ENCODE results near the gene CAPN11. TPM values are rescaled to one million over a fixed set of nuclear protein-coding genes. Genes with fewer than 3 reads are reported as not detected.

The CAPN11 gene
- total RNA-seq, 6 experiments from 2014 or later: 0.22 to 0.31 TPM; not detected in 4

DNA sequence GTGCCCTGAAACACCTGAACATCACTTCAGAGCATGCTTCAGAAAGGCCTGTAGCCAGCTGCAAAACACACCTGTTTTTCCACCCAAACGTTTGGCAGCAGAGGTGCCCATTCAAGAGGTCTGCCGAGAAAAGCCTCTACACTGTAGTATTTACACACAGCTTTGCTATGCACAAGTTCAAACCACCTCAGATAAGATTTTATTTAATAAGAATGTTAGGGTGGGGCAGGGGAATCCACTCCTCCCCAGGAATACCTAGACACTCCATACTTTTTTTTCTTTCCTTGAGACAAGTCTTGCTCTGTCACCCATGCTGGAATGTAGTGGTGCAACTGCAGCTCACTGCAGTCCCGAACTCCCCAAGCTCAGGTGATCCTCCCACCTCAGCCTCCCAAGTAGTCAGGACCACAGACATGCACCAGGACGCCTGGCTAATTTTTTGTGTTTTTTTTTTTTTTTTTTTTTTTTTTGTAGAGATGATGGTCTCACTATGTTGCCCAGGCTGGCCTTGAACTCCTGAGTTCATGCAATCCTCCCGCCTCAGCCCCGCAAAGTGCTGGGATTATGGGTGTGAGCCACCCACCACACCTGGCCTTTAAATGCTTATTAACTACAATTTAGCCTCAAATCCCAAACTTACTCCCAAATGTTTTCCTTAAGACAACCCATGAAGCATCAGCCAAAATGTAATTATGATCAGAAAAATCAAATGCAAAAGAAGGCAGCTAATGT is 41.1 kb upstream of the CAPN11 start:
- 20% methylated on average over 6 of the region's 6 CpGs for whole genome bisulfite sequencing (ENCODE audit: insufficient coverage, low coverage, low lambda C conversion rate, missing lambda C conversion rate)
- ATAC-seq (peak; percentile 18 to 69 (median 46)), DNase-seq (no peak)
- Histone ChIP-seq H3K9me3 (no peaks in the 10 kb centered on the region), H3K4me1 (peaks cover 0 to 55% (median 26%) of the 10 kb centered on the region in 4 donors), H3K36me3 (peaks cover 0 to 10% (median 2%) of the 10 kb centered on the region in 4 donors), H3K4me3 (no peak overlapping the region), H3K27me3 (no peaks in the 10 kb centered on the region), H3K27ac (peak overlapping the region in 2 of 3 donors; percentile 13 to 53)
- TF ChIP-seq, protein P1, sequence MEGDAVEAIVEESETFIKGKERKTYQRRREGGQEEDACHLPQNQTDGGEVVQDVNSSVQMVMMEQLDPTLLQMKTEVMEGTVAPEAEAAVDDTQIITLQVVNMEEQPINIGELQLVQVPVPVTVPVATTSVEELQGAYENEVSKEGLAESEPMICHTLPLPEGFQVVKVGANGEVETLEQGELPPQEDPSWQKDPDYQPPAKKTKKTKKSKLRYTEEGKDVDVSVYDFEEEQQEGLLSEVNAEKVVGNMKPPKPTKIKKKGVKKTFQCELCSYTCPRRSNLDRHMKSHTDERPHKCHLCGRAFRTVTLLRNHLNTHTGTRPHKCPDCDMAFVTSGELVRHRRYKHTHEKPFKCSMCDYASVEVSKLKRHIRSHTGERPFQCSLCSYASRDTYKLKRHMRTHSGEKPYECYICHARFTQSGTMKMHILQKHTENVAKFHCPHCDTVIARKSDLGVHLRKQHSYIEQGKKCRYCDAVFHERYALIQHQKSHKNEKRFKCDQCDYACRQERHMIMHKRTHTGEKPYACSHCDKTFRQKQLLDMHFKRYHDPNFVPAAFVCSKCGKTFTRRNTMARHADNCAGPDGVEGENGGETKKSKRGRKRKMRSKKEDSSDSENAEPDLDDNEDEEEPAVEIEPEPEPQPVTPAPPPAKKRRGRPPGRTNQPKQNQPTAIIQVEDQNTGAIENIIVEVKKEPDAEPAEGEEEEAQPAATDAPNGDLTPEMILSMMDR (IDR thresholded peaks at IDR 0.05): no peak
- no peak for TF ChIP-seq POLR2A (IDR thresholded peaks at IDR 0.05)
- intact Hi-C loops (cut with DNase I): no loop called here

DNA sequence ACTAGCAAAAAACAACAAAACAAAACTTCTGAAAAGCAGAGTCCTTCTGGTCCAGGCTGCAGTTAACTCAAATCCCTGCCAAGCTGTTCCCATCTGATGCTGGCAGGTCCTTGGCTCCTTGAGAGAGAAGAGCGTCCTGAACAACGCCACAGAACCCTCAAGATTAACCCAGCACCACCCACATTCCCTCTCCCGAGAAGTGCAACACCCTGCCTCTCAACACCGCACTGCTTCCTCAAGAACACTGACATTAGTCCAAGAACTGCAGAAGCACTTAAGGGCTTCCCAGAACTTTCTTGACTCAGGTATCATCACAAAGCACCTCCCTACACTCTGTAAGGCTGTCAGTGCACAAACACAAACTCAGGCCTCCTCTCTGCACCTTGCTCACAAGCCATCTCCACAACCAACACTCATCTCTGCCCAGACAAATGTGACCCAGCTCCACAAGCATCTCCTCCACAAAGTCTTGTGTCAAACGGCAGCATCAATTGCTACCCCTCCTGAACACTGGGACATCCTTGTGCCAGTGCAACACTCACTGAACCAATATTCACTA is 38.8 kb upstream of the CAPN11 start:
- Histone ChIP-seq H3K4me1 (peaks cover 0 to 71% (median 34%) of the 10 kb centered on the region in 4 donors), H3K9me3 (no peaks in the 10 kb centered on the region), H3K27me3 (no peaks in the 10 kb centered on the region), H3K27ac (no peak overlapping the region), H3K36me3 (no peaks in the 10 kb centered on the region), H3K4me3 (no peak overlapping the region)
- ATAC-seq (no peak), DNase-seq (no peak)
- intact Hi-C loops (cut with DNase I): no loop called here
- TF ChIP-seq, protein P1 (IDR thresholded peaks at IDR 0.05): no peak
- TF ChIP-seq POLR2A (IDR thresholded peaks at IDR 0.05): no peak
- WGBS (ENCODE audit: insufficient coverage, low coverage, low lambda C conversion rate, missing lambda C conversion rate): 77% methylated on average over 5 of the region's 5 CpGs

DNA sequence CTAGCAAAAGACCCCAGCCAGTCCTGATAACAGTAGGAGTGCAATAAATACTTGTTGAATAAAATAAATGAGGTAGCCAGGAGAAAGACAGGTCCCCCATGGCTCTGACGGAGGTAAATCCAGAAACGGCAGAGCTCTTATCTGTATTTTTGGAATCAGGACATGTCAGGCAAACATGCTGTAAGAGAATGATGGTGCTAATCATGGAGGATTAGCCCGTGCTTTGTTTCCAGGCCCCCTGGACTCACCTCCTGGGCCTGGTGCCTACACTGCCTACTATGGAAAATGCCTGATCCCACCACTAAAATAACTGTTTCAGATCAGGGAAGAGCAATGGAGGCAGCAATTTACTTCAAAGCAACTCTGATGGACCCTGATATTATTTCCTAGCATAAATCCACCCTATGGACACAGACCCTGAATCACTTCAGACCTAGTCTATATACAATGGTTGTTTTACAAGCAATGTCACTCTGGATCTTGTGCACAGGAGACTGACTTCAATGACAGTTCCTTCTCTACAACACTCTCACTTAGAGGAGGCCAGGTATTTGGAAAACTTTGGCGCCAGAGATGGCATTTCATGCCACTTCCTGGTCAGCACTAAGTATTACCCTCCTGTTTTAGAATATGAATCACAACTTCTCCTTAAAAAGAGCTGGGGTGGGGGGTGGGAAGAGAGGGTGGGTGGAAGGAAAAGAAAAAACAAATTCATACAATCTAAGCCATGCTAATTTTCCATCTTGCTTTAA is 37.8 kb upstream of the CAPN11 start:
- no peak for DNase-seq
- ATAC-seq: no peak
- Histone ChIP-seq H3K4me3 (no peak overlapping the region), H3K27me3 (no peaks in the 10 kb centered on the region), H3K9me3 (no peaks in the 10 kb centered on the region), H3K27ac (no peak overlapping the region), H3K36me3 (no peaks in the 10 kb centered on the region), H3K4me1 (peaks cover 0 to 78% (median 38%) of the 10 kb centered on the region in 4 donors)
- 54% methylated on average over 4 of the region's 4 CpGs for WGBS (ENCODE audit: insufficient coverage, low coverage, low lambda C conversion rate, missing lambda C conversion rate)
- intact Hi-C loops (cut with DNase I): no loop called here
- TF ChIP-seq, protein P1 (IDR thresholded peaks at IDR 0.05): no peak
- no peak for TF ChIP-seq POLR2A (IDR thresholded peaks at IDR 0.05)

DNA sequence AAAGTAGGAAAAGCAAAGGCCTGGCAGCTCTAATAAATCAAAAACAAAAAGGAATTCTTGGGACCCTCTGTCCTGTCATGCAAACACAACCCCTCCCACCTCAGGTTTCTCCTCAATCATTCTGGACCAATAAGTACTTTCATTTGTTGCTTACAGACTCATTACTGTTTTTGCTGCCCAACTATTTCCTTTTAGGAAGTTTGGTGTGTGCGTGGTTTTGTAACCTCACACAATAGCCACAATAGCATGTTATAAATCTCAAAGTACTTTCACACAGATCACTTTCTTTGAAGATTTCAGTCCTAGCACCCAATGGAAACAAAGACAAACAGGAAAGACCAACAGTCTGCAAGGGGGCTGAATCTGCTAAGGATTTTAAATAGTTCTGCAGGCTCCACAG is 35.8 kb upstream of the CAPN11 start:
- TF ChIP-seq, protein P1 (IDR thresholded peaks at IDR 0.05): no peak
- no peak for TF ChIP-seq POLR2A (IDR thresholded peaks at IDR 0.05)
- DNase-seq (no peak), ATAC-seq (no peak)
- H3K4me3 ChIP-seq: no peak overlapping the region
- peaks cover 0 to 65% (median 31%) of the 10 kb centered on the region in 4 donors for H3K4me1 ChIP-seq
- H3K27me3 ChIP-seq: no peaks in the 10 kb centered on the region
- WGBS (ENCODE audit: insufficient coverage, low coverage, low lambda C conversion rate, missing lambda C conversion rate): 45% methylated on average over 1 of the region's 1 CpG
- H3K9me3 ChIP-seq: no peaks in the 10 kb centered on the region
- H3K36me3 ChIP-seq: no peaks in the 10 kb centered on the region
- H3K27ac ChIP-seq: no peak overlapping the region
- intact Hi-C loops (cut with DNase I): no loop called here
